ENCODE data around the gene SH3RF3. TPM values are rescaled to one million over a fixed set of nuclear protein-coding genes. Genes with fewer than 3 reads are reported as not detected.

Gene SH3RF3
- polyA plus RNA-seq (ENCODE audit: insufficient read length in 4 of 4), result 1 to 10 TPM; 4.8 to 5.7 (median 5.1) TPM

- DNase-seq (ENCODE audit: low read depth in 4 of 4, low spot score in 3 of 4), result peak in 2 of 4 donors; percentile 22 to 50
Measured at GRCh38 chr2:109128616-109129355, at the start of gene SH3RF3. Gene SH3RF3, plus strand, starts transcription at chr2:109129205.

DNA sequence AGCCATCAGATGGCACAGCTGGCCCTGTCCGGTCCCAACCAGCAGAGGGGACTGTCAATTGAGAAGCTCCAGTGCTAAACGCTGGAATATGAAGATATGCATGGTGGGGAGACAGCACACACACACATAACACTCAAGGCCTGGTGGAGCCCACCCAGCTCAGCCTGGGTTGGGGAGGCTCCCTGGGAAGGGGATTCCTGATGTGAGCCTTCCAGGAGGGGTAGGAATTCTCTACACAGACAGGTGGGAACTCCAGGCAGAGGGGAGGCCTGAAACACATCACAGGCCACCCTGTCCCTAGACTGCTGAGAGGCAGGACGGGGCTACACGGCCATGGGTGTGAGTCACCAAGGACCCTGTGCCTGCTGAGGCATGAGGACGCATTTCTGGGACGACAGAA, 49.4 kb upstream of the SH3RF3 start:
- DNase-seq (ENCODE audit: low read depth in 4 of 4, low spot score in 3 of 4), result no peak

GRCh38 chr2:109080109-109080508, 48.9 kb upstream of the SH3RF3 start:
- DNase-seq (ENCODE audit: low read depth in 4 of 4, low spot score in 3 of 4), result no peak

- DNase-seq (ENCODE audit: low read depth in 4 of 4, low spot score in 3 of 4), result no peak
Measured at GRCh38 chr2:109080757-109081156, 48.2 kb upstream of the SH3RF3 start.

- no peak for DNase-seq (ENCODE audit: low read depth in 4 of 4, low spot score in 3 of 4)
Measured at GRCh38 chr2:109081374-109081773, 47.6 kb upstream of the SH3RF3 start.

DNA sequence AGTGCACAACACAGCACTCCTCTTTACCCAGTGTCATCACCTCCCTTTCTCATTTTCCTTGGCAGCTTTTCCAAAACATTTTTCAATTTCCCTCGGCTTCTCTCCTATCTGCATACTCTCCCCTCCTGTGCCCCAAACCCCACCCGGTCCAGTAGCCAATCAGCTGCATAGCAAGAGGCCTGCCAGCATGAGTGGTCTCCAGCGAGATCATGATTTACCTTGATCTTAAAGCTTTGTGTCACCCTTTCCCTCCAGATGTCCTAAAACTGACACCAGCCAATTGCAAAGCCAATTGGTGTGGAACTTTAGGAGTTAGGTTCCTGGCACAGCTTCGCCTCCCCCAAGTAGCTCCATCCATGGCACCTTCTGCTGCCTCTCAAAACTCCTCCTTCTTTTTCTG, 45.2 kb upstream of the SH3RF3 start:
- DNase-seq (ENCODE audit: low read depth in 4 of 4, low spot score in 3 of 4), result no peak

- DNase-seq (ENCODE audit: low read depth in 4 of 4, low spot score in 3 of 4), result no peak
Measured at GRCh38 chr2:109084341-109084740, 44.7 kb upstream of the SH3RF3 start.

DNA sequence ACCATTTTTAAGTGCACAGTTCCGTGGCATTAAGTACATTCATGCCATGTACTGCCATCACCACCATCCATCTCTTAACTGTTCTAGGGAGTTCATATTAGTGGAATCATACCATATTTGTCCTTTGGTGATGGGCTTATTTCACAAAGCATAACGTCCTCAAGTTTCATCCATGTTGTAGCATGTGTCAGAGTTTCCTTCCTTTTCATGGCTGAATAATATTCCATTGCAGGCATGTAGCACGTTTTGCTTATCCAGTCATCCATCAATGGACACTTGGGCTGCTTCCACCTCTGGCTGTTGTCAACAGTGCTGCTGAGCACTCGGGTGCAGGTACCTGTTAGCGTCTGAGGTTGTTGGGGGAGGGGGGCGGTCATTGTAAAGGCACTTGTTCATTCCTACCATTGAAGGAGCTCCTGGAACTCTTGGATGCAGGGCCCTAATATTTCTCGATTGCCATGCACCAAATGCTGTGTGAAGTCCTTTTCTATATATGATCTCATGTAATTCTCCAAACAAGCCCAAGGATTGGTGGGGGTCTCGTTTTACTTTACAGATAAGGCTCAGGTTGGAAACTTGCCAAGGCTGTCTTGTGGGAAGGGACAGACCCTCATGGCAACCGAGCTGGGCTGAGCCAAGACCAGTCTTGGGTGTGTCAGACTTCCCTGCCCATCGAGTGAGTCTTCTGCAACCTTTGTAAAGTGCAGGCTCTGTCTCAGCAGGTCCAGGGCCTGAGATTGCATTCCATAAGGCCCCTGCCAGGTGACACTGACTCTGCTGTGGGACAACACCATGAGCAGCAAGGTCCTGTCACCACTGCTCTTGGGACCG, 42.9 kb upstream of the SH3RF3 start:
- no peak for DNase-seq (ENCODE audit: low read depth in 4 of 4, low spot score in 3 of 4)

DNA sequence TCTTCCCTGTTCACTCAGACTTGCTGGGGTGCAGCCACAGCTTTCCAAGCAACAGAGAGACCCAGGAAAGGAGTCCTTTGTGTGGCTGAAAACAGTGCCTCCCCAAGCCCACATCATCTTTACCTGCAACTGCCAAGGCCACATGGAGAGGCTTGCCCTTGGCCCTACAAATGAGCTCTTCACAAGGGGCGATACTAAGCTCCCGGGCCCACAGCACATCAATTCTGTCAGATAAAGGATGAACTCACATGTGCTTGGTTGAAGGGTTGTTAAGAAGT, 42.3 kb upstream of the SH3RF3 start:
- DNase-seq (ENCODE audit: low read depth in 4 of 4, low spot score in 3 of 4), result no peak

DNA sequence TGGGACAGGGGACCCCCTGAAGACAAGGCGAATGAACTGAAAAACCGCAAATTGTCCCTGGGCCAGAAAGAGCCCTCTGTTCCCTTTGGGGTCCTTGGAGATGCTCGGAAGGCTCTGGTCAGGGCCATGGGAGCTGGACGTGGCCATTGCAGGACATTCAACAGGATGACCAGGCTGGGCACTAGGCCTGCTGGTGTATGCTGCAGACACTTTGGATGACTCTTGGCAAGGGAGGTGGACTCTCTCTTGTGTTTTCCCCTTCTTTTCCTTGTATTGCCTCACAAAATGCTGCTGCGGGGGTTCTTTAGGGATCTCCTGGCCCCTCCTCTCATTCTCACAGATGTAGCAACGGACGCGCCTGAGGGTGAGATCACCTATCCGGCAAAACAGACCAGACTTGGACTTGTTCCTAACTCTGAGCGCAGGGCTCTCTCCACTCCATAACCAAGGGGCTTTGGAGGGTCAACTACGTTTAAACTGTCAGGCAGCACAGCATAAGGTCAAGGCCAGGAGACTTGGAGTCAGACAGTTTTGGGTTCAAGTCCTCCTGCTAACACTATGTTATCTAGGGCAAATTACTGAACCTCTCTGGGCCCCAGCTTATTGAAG, 41.8 kb upstream of the SH3RF3 start:
- DNase-seq (ENCODE audit: low read depth in 4 of 4, low spot score in 3 of 4), result no peak

DNA sequence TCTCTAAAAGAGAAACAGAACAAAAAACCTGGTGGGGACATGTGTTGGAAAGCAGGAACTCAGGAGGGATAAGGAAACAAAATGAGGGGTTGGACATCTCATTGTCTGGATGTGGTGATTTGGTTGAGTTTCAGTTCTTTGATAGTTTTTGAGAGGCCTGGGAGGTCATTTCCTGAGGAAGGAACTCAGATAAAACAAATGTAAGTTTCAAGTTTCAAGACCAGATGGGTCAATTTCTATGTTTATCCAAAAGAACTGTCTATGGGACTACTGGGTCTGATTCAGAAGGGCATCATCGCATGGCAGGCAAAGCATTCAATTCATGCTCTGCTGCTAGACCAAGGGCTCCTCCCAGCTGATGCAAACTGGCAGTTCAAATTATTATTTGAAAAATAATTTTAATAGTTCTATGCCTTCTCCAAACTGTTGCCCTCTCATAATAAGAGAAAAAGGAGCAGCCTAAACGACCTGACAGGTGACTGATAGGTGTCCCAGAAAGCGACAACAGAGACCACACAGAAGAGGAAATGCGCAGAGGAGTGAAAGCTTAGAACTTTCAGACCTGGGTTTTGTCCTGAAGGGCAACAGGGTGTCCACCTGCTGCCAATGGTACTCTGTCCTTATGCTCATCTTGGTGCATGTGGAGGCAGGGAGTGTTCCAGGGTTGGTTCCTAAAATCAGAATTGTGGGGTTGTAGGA, 39.3 kb upstream of the SH3RF3 start:
- DNase-seq (ENCODE audit: low read depth in 4 of 4, low spot score in 3 of 4), result no peak

- DNase-seq (ENCODE audit: low read depth in 4 of 4, low spot score in 3 of 4), result no peak
Measured at GRCh38 chr2:109091526-109091925, 37.5 kb upstream of the SH3RF3 start.

- DNase-seq (ENCODE audit: low read depth in 4 of 4, low spot score in 3 of 4), result no peak
Measured at GRCh38 chr2:109094144-109094543, 34.9 kb upstream of the SH3RF3 start.

GRCh38 chr2:109098251-109098920, 30.6 kb upstream of the SH3RF3 start:
- no peak for DNase-seq (ENCODE audit: low read depth in 4 of 4, low spot score in 3 of 4)

DNA sequence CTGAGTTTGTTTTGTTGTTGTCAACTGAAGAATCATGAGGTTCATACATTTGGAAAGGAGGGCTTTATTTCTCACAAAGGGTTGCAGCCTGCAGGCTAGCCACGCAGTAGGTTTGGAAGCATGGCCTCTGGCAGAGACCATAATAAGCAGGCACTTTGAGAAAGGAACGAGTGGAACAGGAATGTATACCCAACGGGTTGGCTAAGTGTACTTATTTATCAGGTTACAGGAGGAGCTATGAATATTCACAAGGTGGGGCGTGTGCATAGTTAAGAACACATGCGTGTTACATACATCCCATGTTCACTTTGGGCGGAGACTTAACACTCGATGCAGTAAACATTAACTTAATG, 30.1 kb upstream of the SH3RF3 start:
- DNase-seq (ENCODE audit: low read depth in 4 of 4, low spot score in 3 of 4), result no peak

- DNase-seq (ENCODE audit: low read depth in 4 of 4, low spot score in 3 of 4), result no peak
Measured at GRCh38 chr2:109102588-109103233, 26.3 kb upstream of the SH3RF3 start.

DNA sequence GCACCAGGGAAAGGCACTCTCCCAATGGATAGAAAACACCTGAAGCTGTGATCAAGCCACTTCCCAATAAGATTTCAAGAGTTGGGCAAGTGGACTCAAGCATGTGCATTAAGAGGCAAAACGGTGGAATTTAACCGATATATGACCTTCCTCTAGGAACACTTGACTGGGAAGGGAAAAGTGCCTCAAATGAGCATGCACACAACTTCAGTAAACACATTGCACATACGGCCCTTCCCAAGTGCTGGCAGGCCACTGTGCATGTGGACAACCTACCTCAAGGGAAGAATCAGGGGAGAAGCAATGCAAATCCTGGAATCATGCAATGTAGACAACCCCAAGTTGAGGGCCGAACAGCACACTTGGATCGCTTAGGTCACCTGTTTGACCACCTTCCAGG, 23.9 kb upstream of the SH3RF3 start:
- no peak for DNase-seq (ENCODE audit: low read depth in 4 of 4, low spot score in 3 of 4)

DNA sequence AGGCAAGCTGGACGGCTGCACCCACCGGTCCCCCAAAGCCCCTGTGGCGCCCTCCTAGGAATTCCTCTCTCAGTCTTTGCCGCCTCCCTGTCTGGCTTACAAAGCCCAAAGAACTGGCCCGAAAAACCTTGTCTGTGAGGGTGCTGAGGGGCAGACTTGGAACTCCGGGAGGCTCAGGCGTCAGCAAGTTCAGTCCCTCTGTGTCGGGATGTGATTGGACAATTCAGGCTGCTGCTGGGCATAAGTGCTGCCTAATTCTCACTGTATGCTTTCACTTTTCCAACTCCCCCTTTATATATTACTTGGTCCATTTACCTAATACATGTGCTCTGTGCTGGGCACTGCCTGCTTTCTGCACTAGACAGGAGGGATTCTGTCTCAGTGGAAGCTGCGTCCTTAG, 20.3 kb upstream of the SH3RF3 start:
- DNase-seq (ENCODE audit: low read depth in 4 of 4, low spot score in 3 of 4), result no peak

DNA sequence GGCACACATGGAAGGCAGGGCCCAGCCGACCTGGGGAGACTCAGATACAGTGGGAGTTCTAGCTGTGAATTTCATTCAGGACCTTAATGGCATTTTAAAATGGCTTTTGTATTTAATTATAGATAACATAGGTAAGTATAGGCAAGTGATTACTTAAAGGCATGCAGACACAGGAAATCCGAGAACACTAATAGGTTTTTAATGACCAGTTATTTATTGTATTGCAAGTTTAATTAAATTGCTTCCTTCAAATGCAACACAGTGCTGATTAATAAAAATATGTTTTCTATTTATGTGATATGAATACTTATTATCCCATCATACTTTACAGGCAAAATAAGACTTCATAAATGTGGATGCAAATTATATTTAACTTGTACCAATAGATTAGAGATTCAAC, 19.7 kb upstream of the SH3RF3 start:
- no peak for DNase-seq (ENCODE audit: low read depth in 4 of 4, low spot score in 3 of 4)

GRCh38 chr2:109110170-109110569, 18.8 kb upstream of the SH3RF3 start:
- DNase-seq (ENCODE audit: low read depth in 4 of 4, low spot score in 3 of 4), result no peak
